Stimulated activated CD4-positive, alpha-beta T cell treated with anti-CD3 and anti-CD28 coated beads, Interleukin-4, amount 100 ng/mL, for 24 hours (primary cell): ENCODE results near the gene FAM227A.

Experiments used
- DNase-seq: peaks from one replicate; pipeline ENCODE4 v3.0.0-alpha.2; 2020

The FAM227A gene

DNA sequence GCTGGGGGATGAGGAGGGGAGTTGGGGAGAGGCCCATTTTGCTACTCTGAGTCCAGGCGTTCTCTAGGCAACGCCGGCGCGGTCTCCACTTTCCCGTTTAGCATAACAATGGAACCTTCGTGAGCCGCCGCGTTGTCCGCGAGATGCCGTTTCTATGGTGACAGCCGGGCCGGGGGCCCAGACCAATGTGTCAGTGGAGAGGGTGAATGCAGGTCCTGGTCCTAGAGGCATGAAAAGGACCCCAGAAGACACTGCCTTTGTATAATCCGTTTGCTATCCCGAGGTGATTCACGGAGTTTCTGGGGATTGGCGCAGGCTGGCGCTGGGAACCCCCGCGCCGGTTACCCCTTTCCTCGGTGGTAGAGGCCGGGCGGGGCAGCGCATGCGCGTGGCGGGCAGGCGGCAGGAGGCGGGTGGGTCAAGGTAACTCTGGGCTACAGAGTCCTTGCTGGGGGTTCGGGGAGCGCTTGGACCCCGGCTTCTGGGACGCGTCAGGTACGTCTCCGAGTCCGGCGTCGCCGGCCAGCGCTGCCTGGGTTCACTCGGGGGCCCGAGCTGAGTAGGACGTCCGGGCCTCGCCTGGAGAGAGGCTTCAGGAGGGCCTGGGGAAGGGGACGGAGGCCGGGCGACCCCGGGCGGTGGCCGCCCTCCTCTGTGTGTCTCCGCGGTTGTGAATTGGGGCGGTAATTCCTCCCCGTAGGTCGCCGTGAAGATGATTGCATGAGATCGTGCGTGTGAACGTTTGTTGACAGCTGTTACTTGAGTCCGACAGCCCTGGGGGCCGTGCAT, at the start of gene FAM227A, which contains the start of gene CBY1:
TSS of gene FAM227A (minus strand) at position 137 of the 789 bp plus-strand sequence. CDS start 6,224 bp downstream, outside the sequence.
TSS of gene CBY1 (plus strand) at position 383 of the 789 bp plus-strand sequence. CDS start 11,417 bp downstream, outside the sequence.
- peak; percentile 87 for DNase-seq

DNA sequence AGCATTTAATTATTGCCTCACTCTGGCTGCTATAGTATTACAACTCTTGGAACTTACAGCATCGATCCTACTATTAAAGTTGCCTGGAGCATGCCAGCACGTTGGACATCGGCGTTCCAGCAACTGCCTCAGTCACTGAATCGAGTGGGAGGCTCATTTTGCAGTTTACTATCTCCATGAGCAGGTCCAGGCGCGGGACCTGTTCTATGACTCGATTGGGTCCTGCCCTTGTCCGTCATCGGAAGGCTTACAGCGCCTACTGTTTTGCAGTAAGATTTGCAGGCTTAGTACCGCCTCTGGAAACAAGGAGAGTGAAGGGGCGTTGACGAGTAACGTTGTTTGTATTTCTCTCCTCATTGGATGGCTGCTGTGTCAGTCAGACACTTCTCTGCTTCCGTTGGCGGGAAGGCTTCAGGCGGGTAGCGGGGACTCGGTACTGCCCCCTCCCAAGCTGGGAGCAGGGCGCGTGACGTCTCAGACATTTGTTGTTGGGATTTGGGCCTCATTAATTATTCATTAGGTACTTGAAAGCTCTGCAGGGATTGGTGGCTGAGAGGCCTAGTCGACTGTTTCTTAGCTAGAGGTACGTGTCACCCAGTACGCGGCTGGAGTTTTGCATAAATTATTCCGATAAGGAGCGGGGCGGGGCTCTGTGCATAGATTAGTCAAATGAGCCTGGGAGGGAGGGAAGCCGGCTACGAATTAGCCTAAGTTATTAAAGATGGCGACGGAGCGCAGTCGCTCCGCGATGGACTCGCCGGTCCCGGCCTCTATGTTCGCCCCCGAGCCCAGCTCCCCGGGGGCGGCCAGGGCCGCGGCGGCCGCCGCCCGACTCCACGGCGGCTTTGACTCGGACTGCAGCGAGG, 49.3 kb upstream of the FAM227A start, which contains the start of gene GTPBP1:
TSS of gene GTPBP1 (plus strand) at position 710 of the 866 bp plus-strand sequence. CDS start at position 722, 12 bp downstream.
- peak; percentile 98 for DNase-seq

DNA sequence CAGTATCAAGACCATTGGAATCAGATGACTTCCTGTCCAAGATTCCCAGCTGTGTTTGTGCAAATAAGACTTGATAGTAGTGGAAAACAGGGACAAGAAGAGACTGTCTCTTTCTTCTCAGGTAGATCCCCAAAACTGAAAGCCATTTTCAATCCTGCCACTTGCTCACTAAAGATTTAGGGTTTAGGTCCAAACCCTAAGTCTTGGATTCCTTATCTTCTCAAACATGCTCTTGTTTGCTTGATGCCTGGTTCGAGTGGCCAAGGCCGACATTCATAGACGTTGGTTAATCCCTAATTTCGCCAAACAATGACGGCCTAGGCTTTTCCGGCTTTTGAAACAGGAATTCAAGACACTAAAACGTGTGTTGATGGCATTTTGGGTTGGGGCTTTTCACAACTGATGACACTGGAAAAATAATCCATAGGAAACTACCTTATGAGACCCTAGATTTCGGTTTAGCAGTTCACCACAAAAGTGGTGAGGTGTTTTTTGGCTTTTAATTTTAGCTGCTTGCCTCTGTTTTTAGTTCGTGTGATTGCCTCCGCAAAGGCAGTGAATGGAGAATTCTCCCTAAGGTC, 48.6 kb upstream of the FAM227A start:
- DNase-seq: no peak

DNA sequence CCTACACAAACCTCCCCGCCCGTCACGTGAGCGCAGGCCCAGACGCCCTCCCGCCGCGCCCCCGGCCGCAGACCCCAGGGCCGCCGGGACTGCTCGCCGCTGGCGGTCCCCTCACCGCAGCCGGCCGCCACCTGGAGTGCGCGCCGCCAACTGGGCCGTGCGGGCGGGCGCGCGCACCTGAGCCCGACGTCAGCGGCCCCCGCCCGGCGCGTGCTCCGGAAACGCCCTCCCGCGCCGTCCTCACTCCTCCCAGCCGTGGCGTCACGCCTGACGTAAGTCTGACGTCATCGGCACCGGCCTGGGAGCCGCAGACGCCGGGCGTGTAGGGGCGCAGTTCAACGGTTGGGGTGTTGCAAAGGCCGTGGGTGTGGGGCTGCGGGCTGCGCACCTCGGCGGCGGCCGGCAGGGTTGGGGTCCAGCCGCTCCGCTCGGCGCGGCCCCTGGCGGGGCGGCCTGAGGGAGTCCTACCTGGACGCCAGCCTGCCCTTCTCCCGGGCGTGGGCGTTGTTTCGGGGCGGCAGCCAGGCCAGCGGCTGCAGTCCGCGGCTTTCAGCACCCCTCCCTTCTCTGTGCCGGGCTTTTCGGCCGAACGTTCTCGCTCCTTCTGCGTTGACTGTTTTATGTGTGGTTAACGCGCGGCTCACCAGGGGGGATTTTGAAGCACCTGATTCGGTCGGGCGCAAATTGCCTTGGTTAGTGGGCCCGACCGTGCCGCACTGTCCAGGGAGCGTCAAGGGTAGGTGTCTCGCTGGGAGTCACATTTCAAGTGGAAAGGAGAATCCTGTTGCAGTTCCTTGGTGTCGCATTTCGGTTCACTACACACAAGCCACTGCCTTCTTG, 44.8 kb upstream of the FAM227A start, which contains the start of gene JOSD1:
TSS of gene JOSD1 (minus strand) at position 155 of the 840 bp plus-strand sequence. CDS start 956 bp downstream, outside the sequence.
- peak; percentile 97 for DNase-seq

DNA sequence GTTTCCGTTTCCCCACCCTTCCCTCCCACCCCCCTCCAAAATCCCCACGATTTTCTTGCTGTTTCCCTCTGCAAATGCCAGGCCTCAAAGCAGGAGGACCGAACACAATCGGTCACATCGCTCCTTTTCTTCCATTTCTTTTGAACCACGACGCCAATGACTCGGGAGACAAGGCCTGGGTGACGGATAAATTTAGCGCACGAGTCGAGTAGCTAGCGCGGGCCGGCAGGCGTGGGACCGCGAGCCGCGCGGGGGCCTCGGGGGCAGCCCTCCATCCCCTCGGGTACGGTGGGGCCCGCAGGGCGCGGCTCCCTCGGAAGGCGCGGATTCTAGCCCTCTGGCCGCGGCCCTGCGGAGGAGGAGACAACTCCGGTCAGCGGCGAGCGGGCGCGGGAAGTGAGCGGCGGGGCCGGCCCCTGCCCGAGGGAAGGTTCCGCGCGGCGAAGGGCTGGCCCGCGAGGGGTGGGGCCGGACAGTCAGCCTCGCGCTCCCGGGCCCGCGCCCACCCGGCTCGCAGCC, 44.1 kb upstream of the FAM227A start:
- DNase-seq: no peak

DNA sequence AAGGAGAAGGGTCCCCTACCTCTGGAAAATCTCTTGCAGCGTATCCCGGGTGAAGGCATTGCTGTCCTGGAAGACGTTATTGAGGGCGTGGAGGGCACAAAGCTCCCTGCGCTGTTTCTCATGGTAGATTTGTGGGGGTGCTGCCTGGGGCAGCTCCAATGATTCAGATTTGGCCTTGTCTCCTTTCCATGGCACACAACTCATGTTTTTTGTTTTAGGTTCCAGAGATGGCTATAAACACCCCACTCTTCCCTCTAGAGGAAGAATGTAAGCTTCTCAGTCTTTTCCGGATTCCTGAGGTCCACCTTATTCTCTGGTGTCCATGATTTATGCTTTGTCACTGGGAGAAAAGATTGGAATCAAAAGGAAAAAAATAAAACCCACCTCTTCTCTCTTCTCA, 43.6 kb upstream of the FAM227A start:
- no peak for DNase-seq

DNA sequence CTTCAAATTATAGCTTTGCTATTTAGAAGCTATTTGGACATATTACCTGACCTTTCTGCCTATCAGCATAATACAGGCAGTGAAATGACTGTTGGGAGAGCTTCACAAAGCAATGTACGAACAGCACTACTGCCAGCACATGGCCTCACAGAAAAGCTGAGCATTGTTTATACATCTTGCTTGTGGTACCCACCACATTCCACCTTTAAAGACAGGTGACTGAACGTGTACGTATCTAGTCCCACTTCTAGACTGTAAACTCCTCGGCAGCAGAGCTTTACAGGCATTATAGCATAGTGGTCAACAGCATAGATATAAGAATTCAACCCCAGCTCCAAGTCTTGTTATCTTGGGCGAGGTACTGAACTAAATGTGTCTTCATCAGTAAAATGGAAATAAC, 43.0 kb upstream of the FAM227A start:
- no peak for DNase-seq

DNA sequence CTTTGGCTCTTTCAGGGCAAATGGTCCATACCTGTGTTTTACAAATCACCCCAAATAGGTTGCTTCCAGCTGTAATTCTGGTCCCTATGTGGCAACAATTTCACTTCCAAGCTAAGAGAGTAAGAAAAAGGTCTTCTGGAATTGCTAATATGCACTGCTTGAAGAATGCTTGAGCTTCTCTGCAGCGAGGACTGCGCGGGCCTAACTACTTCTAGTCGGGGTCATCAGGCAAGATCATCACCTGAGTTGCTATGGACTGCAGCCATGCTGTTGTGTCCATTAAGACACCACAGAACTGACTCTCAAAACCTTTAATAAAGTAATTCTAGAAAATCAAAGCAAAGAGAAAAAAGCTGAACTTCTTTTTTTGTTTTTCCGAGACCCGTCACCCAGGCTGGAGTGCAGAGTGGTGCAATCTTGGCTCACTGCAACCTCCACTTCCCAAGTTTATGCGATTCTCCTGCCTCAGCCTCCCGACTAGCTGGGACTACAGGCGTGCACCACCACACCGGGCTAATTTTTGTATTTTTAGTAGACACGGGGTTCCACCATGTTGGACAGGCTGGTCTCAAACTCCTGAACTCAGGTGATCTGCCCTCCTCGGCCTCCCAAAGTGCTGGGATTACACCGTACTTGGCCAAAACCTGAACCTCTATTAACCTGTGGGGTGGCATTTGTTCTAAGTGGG, 42.4 kb upstream of the FAM227A start:
- no peak for DNase-seq

DNA sequence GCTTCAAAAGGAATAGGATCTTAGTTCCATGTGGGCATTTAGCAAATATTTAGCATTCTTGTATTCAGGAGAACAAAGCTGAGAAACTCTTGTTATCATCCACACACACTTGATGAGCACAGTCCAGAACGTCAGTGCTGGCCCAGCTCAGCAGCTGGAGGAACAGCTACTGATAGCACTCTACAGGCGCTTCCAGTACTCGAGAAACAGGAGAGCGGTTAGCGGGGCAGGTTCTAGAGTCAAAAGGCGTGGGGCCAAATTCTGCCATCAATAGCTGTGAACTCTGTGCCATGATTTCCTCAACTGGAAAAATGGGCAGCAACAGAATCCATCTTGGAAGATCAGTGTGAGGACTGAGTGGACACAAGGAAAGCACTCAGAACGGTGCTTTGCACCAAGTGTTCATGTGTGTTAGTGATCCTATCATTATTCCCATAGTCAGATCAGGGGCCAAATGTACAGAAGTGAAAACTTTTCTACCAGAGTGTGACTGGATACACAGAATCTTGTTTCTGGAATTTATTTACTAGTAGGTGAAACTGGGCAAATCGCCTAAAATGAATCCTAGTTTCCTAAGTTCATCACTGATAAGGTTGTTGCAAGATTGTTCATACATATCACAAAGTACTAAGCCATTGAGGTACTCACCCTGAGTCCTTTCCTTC, 41.4 kb upstream of the FAM227A start:
- DNase-seq: no peak

DNA sequence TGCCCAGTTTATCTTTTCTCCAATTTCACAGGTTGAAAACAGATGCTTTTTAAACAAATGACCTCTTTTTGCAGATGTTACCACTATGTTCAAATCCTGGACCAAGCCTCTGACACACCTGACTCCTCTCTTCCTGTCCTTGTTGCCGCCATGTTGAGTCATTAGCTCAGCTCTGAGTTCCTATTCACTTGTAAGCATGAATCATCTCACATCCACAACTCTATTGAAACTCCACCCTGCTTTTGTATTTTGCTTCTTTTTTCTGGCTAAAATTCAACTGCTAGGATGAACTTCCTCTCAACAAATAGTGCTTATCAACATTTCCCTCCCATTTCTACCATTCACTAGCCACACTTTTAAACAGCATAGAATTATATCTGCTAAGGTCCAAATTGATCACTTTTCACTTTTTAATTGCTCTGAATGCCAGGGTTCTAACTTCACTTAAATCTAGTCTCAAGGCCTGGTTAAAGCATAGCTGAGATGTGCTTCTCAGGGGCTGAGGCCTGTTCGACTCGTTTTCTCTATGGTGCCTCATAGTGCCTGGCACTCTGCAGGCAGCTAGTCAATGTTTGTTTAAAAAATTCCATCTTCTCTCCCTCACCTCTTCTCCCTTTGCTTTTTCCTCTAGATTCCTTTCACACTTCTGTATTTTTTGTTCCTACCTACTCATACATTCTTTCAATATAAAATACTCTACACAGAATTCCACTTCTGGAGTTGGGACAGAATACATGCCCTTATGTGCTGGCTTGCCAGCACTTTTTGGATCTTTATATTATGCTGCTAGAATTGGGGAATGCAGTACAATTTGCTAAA, 40.6 kb upstream of the FAM227A start:
- peak; percentile 66 for DNase-seq

DNA sequence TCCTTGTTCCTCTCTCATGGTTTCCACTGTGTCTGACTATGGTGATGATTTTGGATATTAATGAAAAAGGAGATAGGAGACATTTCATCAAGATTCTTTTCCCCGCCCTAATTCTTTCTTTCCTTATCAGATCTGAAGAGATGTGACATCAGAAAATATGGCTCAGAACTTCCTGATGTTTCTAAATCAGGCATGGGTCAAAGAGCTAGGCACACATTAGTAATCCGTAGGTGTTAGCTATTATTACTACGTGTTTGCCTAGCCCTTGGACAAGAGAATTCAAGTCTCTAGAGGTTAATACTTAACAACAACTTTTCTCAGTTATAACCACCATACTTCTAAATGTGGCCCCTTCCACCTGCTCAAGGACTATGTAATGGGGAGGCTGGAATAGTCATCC, 38.7 kb upstream of the FAM227A start:
- DNase-seq: no peak

DNA sequence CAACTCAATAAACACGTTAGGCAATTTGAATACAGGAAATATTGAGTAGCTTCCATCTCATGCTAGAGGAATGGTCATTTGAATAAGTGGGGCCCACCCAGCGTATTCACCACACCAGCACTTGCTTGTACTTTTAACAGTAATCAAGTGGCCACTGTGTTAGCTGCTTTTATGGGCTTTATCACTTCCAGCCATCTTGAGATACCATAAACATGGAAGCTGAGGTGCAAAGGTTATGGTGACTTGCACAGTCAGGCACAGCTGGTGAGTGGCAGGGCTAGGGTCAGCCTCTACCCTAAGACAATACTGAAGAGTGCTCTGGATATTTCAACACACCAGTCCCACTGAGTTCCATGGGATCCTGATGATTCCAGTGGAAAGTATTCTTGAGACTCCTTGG, 37.9 kb upstream of the FAM227A start:
- no peak for DNase-seq

DNA sequence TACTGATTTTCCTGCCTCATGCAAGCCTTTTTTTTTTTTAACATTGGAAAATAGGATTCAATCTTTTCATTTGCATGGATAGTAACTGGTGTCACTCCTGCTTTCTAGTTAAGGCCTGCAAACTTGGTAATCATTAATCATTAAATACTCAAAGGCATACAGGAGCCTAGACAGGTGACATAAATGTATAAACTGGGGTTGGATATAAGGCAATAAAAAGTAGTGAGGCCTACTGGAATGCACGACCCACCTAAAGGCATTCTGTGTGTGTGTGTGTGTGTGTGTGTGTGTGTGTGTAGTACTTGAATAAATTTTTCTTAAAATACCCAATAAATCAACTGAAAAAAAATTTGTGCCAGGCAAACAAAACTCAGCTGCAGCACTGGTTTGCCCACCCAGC, 33.5 kb upstream of the FAM227A start:
- DNase-seq: no peak

DNA sequence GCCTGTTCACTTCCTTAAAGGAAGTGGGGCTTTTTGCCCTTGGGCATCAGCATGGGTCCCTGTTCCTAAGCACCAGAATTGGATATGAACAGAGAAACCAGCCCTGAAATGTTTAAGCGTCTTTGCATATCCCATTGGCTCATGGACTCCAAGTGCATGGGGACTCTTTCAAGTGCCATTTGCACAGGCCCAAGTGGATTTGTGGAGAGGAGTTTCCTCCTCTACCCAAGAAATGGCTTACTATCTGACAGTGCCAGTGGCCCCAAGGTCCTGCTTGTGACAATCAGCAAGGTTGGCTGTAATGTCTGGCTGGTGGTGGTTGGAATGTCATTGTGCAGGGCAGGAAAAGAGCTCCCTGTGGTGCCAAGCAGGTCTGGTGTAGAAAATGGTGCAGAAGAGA, 29.6 kb upstream of the FAM227A start:
- no peak for DNase-seq

DNA sequence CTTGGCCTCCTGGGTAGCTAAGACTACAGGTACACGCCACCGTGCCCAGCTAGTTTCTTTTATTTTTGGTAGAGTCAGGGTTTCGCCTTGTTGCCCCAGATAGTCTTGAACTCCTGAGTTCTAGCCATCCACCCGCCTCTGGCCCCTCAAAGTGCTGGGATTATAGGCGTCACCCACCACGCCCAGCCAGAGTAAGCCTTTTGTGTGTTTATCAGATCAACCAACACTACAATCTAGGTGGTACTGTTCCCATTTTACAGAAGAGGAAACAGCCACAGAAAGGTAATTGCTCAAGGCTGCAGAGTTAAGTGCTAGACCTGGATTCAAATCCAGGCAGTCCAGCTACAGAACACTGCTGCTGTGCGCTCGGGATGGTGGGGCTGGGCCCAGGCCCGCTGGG, 28.7 kb upstream of the FAM227A start:
- no peak for DNase-seq

DNA sequence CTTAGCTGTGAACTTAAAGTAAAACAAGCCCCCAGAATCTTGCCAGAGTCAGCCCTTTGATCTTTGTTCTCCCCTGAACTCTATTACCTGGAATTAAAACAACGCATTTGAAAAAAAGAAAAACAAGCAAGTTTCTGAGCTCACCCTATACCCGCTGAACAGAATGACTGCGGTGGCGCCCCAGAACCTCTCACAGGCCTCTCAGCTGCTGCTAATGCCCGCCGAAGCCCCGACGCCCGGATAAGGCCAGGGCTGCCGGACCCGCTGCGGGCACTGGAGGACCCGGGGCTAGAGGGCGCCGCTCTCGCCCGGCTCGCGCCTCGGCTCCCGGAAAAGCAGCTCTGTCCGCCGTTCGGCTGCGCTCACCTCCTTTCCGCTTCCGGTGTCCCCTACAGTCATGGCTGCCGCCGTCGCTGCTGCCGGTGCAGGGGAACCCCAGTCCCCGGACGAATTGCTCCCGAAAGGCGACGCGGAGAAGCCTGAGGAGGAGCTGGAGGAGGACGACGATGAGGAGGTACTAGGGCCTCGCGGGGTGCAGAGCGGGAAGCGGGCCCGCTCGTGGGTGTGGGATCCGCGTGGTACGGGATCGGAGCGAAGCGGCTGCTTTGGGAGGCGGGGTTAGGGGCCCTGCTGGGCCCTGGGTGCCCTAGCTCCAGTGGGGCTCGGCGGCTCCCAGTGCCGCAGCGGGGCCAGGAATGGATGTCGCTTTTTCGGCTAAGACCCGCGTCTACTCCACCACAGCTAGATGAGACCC, 25.6 kb upstream of the FAM227A start, which contains the start of gene TOMM22:
TSS of gene TOMM22 (plus strand) at position 376 of the 754 bp plus-strand sequence. CDS start at position 398, 22 bp downstream.
- peak; percentile 88 for DNase-seq

DNA sequence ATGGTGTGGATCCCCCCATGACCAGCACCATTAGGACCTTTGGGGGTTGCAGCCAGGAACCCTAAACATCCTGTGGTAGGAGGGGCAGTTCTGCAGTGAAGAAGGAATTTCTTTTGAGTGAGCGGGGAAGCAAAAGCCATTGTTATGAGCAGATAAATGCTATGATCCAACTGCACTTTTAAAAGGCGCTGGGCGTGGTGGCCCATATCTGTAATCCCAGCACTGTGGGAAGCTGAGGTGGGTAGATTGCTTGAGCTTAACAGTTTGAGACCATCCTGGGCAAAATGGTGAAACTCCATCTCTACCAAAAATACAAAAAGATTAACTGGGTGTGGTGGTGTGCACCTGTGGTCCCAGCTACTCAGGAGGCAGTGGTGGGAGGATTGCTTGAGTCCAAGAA, 19.6 kb upstream of the FAM227A start:
- DNase-seq: no peak

DNA sequence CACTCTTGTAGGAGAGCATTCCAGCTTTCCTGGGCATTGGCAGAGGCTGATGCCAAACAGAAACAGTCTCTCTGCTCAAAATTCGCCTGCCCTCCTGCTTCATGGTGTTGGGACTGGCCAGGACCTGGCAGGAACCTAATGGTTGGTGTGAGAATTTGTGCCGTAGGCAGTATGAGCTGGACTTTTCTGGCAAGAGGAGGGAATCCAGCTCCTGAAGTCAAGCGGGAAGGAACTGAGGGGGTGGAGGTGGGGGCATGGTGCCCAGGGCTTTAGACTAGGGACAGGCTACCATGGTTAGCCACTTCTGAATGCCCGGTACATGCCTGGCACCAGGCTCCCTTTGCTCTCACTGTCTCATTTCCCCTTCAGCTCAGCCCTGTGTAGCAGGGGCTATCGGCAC, 18.7 kb upstream of the FAM227A start:
- DNase-seq: no peak
